AG09309 (cell line): ENCODE data around the gene CDK2.
"Not testable (repeated sequence)": the region's sequence is repeated elsewhere in the genome, so short reads cannot be mapped to it uniquely, and the experiment has no call there.

ENCODE experiments used
- DNase-seq: peaks from one replicate; pipeline ENCODE4 v3.0.0-alpha.2; 2010; ENCODE audit warnings: low read depth
- H3K4me3 ChIP-seq: 2 replicates; pipeline ENCODE4 v1.5.1; 2011; ENCODE audit warnings: mild to moderate bottlenecking, low read depth, low read length, moderate library complexity; ENCODE audit not compliant: control insufficient read depth
- TF ChIP-seq, protein P1 (sequence below): IDR thresholded peaks from 2 replicates; pipeline ENCODE4 v1.5.1; 2011; ENCODE audit warnings: mild to moderate bottlenecking, low read depth, low read length, inconsistent platforms; ENCODE audit not compliant: insufficient read depth, control insufficient read depth; ENCODE audit errors: missing control alignments

Gene CDK2

DNA sequence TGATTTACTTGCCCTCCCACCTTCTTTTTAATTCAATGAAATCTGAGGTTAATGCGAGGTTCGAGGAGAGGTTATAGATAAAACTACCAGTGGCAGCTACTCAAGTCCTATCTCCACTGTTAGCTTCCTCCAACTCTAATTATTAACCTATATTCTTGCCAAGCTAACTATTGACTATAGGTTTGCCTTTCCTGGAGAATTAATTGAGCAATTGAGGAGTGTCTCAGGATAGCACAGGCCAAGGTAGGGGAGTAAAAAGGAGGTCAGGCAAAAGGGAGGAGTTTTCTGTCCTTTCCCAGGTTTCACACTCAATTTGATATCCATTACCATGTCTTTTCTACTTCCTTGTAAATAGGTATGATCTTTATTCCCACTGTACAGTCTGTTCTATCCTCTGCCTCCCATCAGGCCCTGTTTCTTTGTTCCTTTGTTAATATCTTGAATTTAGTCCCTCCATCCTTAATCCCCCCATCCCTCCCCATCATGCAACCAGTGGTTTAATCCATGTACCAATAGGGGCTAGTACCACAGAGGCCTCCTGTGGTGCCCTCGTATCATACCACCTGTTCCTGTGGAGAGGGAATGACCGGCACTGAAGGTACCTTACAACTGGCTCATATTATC, 26.7 kb downstream of the CDK2 start:
- TF ChIP-seq, protein P1, sequence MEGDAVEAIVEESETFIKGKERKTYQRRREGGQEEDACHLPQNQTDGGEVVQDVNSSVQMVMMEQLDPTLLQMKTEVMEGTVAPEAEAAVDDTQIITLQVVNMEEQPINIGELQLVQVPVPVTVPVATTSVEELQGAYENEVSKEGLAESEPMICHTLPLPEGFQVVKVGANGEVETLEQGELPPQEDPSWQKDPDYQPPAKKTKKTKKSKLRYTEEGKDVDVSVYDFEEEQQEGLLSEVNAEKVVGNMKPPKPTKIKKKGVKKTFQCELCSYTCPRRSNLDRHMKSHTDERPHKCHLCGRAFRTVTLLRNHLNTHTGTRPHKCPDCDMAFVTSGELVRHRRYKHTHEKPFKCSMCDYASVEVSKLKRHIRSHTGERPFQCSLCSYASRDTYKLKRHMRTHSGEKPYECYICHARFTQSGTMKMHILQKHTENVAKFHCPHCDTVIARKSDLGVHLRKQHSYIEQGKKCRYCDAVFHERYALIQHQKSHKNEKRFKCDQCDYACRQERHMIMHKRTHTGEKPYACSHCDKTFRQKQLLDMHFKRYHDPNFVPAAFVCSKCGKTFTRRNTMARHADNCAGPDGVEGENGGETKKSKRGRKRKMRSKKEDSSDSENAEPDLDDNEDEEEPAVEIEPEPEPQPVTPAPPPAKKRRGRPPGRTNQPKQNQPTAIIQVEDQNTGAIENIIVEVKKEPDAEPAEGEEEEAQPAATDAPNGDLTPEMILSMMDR = no peak
- H3K4me3 ChIP-seq = no peak overlapping the region
- no peak for DNase-seq

DNA sequence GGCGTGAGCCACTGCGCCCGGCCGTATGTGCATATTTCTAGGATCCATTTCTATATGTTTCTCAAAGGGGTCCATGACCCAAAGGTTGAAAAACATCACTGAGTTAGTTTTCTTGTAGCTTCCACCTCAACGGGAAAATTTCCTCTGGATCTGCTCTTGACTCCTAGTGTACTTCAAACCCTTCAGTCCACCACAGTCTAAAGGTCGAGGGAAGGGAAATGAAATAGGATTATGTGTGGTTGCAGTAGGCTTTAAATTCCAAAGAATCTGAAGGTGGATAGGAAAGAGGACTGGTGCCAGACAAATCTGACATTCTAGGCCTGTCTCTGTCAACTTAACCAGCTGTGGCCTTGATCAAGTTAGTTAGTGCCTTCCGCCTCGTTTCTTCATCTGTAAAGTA, 28.7 kb downstream of the CDK2 start:
- DNase-seq = no peak

DNA sequence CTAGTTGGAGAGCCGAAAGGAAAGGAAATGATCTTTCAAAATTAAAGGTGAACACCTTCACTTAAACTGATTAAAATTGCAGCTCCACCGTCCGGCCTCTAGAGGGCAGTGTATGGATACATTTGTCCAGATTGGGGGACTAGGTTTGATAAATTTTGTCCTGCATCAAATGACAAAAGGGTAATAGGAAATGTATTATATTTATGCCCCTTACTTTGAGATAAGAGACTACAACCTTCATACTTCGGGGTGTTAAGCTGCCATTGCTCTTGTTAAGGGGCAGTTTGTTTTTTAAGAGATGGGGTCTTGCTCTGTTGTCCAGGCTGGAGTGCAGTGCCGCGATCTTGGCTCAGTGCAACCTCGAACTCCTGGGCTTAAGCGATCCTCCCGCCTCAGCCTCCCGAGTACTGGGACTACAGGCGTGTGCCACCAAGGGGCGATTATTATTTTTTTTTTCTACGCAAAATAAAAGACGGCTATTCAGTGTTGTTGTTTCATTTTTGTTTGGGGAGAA, 29.6 kb downstream of the CDK2 start:
- H3K4me3 ChIP-seq = peak overlapping the region; percentile 82
- TF ChIP-seq, protein P1 = peak; percentile 78
- DNase-seq = no peak

More for the DNA sequence above, 28.7 kb downstream of the CDK2 start:
- no peak overlapping the region for H3K4me3 ChIP-seq
- TF ChIP-seq, protein P1 = no peak

DNA sequence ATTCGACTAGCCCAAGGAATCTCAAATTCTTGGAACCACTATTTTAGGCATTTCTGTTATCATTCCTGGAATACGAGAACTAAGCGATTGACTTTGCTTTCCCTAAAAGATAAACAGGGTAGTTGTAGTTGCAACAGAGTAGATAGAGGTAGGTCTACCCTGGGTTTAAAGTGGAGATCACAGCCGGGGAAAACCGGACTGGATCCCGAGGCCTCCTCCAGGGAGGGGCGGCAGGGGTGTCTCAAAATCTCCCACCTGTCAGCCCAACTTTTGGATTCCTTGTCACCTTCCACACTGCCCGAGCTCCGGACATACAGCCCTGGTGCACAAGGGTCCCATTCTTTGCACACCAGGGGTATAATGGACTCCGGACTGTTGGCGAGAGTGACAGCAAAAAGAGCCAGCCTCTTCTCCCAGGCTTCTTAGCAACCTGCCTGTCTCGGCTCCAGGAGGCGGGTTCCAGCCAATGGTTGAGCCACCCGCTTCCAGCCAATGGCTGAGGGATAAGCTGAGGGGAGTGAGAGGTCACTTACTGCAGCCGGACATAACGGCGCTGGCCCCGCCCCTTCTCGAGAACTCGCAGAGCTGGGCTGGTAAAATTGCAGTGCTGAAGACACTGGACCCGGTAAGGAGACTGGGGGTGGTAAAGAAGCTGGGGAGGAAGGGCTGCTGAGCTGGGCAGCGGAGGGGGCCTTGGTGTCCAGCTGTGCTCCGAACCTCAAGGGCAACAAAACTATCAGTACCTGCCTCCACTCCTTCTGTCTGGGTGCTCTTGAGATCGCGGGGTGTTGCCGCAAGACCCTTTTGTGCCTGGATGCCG, 30.3 kb downstream of the CDK2 start, which contains the start of gene SUOX:
SUOX (plus strand) TSS at position 562 of the 820 bp plus-strand sequence. CDS start 4,946 bp downstream, outside the sequence.
- TF ChIP-seq, protein P1 = no peak
- peak; percentile 92 for DNase-seq
- peak within 1 kb of the TSS; percentile 82 for H3K4me3 ChIP-seq

DNA sequence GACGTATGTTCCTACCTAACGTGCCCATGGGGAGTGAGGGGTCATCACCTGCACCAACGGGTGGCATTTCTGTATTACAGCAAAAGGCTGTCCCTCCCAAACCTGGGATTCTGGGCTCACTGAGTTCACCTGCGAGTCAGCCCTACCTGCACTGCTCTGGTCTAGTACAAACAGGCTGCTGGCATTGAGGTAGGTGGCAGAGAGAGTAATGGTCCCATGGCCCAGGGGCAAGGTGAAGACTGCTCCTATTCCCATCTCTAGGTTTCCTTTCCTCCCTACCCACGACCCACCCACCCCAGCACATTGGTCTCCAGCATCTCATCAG, 30.9 kb downstream of the CDK2 start:
- no peak for DNase-seq
- TF ChIP-seq, protein P1 = no peak
- H3K4me3 ChIP-seq = peak overlapping the region; percentile 82

DNA sequence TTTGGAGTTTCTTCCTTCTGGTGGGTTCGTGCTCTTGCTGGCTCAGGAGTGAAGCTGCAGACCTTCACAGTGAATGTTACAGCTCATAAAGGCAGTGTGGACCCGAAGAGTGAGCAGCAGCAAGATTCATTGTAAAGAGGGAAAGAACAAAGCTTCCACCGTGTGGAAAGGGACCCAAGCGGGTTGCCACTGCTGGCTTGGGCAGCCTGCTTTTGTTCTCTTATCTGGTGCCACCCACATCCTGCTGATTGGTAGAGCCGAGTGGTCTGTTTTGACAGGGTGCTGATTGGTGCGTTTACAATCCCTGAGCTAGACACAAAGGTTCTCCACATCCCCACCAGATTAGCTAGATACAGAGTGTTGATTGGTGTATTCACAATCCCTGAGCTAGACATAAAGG, 32.9 kb downstream of the CDK2 start:
- DNase-seq = not testable (repeated sequence)

DNA sequence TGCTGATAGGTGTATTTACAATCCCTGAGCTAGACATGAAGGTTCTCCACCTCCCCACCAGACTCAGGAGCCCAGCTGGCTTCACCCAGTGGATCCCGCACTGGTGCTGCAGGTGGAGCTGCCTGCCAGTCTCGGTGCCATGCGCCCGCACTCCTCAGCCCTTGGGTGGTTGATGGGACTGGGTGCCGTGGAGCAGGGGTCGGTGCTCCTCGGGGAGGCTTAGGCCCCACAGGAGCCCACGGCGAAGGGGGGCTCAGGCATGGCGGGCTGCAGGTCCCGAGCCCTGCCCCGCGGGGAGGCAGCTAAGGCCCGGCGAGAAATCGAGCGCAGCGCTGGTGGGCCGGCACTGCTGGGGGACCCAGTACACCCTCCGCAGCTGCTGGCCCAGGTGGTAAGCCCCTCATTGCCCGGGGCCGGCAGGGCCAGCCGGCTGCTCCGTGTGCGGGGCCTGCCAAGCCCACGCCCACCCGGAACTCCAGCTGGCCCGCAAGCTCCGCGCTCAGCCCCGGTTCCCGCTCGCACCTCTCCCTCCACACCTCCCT, 33.4 kb downstream of the CDK2 start:
- H3K4me3 ChIP-seq, DNase-seq: not testable (repeated sequence)

More for the DNA sequence above, 32.9 kb downstream of the CDK2 start:
- H3K4me3 ChIP-seq = not testable (repeated sequence)
